Fibroblast of lung (primary cell): ENCODE results near the gene GRB2. TPM values are rescaled to one million over a fixed set of nuclear protein-coding genes. Genes with fewer than 3 reads are reported as not detected.
"Not testable (repeated sequence)": the region's sequence is repeated elsewhere in the genome, so short reads cannot be mapped to it uniquely, and the experiment has no call there.

ENCODE experiments used
- DNase-seq, 2 donors: peaks; one replicate each; pipeline versions ENCODE4 v3.0.0 to v3.0.0-alpha.2; 2010; ENCODE audit warnings: low read depth in 2 of 2
- H2AFZ ChIP-seq: 2 replicates; pipeline ENCODE4 v1.5.1; 2012; ENCODE audit warnings: low read length, control low read depth, inconsistent platforms
- H3K27ac ChIP-seq: 2 replicates; pipeline ENCODE4 v1.5.1; 2011; ENCODE audit warnings: low read length, control low read depth; ENCODE audit not compliant: insufficient read depth
- H3K27me3 ChIP-seq: 2 replicates; pipeline ENCODE4 v1.5.1; 2011; ENCODE audit warnings: mild to moderate bottlenecking, low read length; ENCODE audit not compliant: control insufficient read depth, insufficient read depth
- H3K36me3 ChIP-seq: 2 replicates; pipeline ENCODE4 v1.5.1; 2011; ENCODE audit warnings: low read length; ENCODE audit not compliant: control insufficient read depth, insufficient read depth
- H3K4me1 ChIP-seq: 2 replicates; pipeline ENCODE4 v1.5.1; 2011; ENCODE audit warnings: low read length; ENCODE audit not compliant: control insufficient read depth, insufficient read depth; ENCODE audit errors: extremely low read depth
- H3K4me2 ChIP-seq: 2 replicates; pipeline ENCODE4 v1.5.1; 2011; ENCODE audit warnings: low read length, control low read depth; ENCODE audit not compliant: insufficient read depth; ENCODE audit errors: extremely low read depth
- H3K4me3 ChIP-seq, 4 experiments: fragments of 200-600 bp in 1 of 4; sonication (generic) in 1 of 4; replicated peaks in 1 of 4; 2 replicates each; pipeline ENCODE4 v1.5.1; 2011 to 2016; ENCODE audit warnings: low read length in 4 of 4, low read depth in 3 of 4, mild to moderate bottlenecking in 3 of 4, control low read depth in 2 of 4, inconsistent platforms in 1 of 4, mixed read lengths in 1 of 4; ENCODE audit not compliant: insufficient read depth in 1 of 4; ENCODE audit errors: control extremely low read depth in 1 of 4
- H3K79me2 ChIP-seq: 2 replicates; pipeline ENCODE4 v1.5.1; 2012; ENCODE audit warnings: mild to moderate bottlenecking, low read length, inconsistent platforms; ENCODE audit not compliant: control insufficient read depth, insufficient read depth
- H3K9ac ChIP-seq: 2 replicates; pipeline ENCODE4 v1.5.1; 2011; ENCODE audit warnings: mild to moderate bottlenecking, low read length, control low read depth; ENCODE audit not compliant: insufficient read depth
- H3K9me3 ChIP-seq: 2 replicates; pipeline ENCODE4 v1.5.1; 2012; ENCODE audit warnings: low read depth, low read length; ENCODE audit not compliant: control insufficient read depth, insufficient read depth
- H4K20me1 ChIP-seq: 2 replicates; pipeline ENCODE4 v1.5.1; 2011; ENCODE audit warnings: low read length; ENCODE audit not compliant: control insufficient read depth, insufficient read depth; ENCODE audit errors: extremely low read depth
- EZH2 ChIP-seq: IDR thresholded peaks from 2 replicates; pipeline ENCODE4 v1.5.1; 2012; ENCODE audit warnings: low read length, control low read depth, mild to moderate bottlenecking; ENCODE audit errors: missing control alignments
- polyA plus RNA-seq, 2 donors: library from polyadenylated mRNA; depleted of rRNA in 1 of 2; stranded (reverse) in 1 of 2; unstranded in 1 of 2; fragments of >200 nt; gene quantifications; 2 replicates each; pipeline ENCODE4 v1.2.1, GENCODE V29; 2011 to 2012; ENCODE audit warnings: missing spikeins in 1 of 2
- total RNA-seq: library from RNA; depleted of rRNA; stranded (reverse); fragments of >200 nt; gene quantifications from 2 replicates; pipeline ENCODE4 v1.2.1, GENCODE V29; 2014
- TF ChIP-seq, protein P1 (sequence below), 2 donors: IDR thresholded peaks in 1 of 2; conservative IDR thresholded peaks in 1 of 2; 1 replicate in 1 of 2; 2 replicates in 1 of 2; pipeline ENCODE4 v1.5.1; 2011 to 2012; ENCODE audit warnings: low read length in 2 of 2, control low read depth in 1 of 2, inconsistent platforms in 1 of 2, low read depth in 1 of 2, mild to moderate bottlenecking in 1 of 2

The GRB2 gene
- total and polyA plus RNA-seq, 2 donors (not counting 1 experiment from before 2014, with no cell fraction given), result 68.9 to 69.7 TPM

DNA sequence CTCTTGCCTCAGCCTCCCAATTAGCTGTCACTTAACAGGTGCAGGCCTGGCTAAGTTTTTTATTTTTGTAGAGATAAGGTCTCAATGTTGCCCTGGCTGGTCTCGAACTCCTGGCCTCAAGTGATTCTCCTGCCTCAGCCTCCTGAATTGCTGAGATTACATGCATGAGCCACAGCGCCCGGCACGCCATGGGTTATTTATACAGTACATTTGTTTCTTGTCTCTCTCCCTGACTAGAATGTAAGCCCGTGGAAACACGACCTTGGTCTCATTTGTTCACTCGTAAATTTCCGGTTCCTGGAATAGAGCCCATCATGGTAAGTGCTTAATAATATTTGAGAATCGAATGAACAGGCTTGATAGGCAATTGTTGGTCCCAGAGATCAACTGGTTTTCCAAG lies 118.3 kb downstream of the GRB2 start:
- Histone ChIP-seq H3K4me3 (no peak overlapping the region), H3K27ac (no peak overlapping the region), H3K9ac (no peak overlapping the region), H3K4me1 (no peaks in the 10 kb centered on the region), H3K9me3 (no peaks in the 10 kb centered on the region), H2AFZ (no peak overlapping the region), H3K79me2 (no peaks in the 10 kb centered on the region), H4K20me1 (no peaks in the 10 kb centered on the region), H3K36me3 (peaks cover 4% of the 10 kb centered on the region), H3K4me2 (no peak overlapping the region), H3K27me3 (no peaks in the 10 kb centered on the region)
- DNase-seq, result no peak
- TF ChIP-seq, protein P1, sequence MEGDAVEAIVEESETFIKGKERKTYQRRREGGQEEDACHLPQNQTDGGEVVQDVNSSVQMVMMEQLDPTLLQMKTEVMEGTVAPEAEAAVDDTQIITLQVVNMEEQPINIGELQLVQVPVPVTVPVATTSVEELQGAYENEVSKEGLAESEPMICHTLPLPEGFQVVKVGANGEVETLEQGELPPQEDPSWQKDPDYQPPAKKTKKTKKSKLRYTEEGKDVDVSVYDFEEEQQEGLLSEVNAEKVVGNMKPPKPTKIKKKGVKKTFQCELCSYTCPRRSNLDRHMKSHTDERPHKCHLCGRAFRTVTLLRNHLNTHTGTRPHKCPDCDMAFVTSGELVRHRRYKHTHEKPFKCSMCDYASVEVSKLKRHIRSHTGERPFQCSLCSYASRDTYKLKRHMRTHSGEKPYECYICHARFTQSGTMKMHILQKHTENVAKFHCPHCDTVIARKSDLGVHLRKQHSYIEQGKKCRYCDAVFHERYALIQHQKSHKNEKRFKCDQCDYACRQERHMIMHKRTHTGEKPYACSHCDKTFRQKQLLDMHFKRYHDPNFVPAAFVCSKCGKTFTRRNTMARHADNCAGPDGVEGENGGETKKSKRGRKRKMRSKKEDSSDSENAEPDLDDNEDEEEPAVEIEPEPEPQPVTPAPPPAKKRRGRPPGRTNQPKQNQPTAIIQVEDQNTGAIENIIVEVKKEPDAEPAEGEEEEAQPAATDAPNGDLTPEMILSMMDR (conservative IDR thresholded peaks at IDR 0.05 in 1 of 2, IDR thresholded peaks at IDR 0.05 in 1 of 2; ENCODE audit: low read depth in 1 of 2, low read length in 2 of 2), result no peak
- no peak for TF ChIP-seq EZH2

DNA sequence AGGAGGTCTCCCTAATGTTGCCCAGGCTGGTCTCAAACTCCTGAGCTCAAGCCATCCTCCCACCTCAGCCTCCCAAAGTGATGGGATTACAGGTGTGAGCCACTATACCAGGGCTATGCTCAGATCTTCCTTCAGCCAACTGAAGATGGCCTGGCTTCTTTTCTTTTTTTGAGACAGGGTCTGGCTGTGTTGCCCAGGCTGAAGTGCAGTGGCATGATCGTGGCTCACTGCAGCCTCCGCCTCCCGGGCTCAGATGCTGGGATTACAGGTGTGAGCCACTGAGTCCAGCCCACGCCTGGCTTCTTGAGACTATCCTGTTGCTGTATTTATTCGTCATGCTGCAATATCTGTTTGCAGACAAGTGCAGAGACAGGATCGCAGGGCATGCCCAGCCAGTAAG lies 120.4 kb downstream of the GRB2 start:
- Histone ChIP-seq H3K9ac (no peak overlapping the region), H3K36me3 (peaks cover 5% of the 10 kb centered on the region), H2AFZ (no peak overlapping the region), H3K4me1 (no peaks in the 10 kb centered on the region), H3K79me2 (no peaks in the 10 kb centered on the region), H3K27me3 (no peaks in the 10 kb centered on the region), H3K4me3 (no peak overlapping the region), H3K4me2 (no peak overlapping the region), H4K20me1 (no peaks in the 10 kb centered on the region), H3K27ac (no peak overlapping the region), H3K9me3 (no peaks in the 10 kb centered on the region)
- no peak for TF ChIP-seq EZH2
- TF ChIP-seq, protein P1 (conservative IDR thresholded peaks at IDR 0.05 in 1 of 2, IDR thresholded peaks at IDR 0.05 in 1 of 2; ENCODE audit: low read depth in 1 of 2, low read length in 2 of 2), result no peak
- no peak for DNase-seq

DNA sequence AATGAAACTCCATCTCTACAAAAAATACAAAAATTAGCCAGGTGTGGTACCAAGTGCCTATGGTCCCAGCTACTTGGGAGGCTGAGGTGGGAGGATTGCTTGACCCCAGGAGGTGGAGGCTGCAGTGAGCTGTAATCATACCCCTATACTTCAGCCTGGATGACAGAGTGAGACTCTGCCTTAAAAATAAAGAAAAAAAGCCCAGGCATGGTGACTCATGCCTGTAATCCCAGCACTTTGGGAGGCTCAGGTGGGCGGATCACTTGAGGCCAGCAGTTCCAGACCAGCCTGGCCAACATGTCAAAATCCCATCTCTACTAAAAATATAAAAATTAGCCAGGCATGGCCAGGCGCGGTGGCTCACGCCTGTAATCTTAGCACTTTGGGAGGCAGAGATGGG lies 125.3 kb downstream of the GRB2 start:
- not testable (repeated sequence) for H3K4me1 ChIP-seq, H3K4me2 ChIP-seq, H3K27me3 ChIP-seq, H3K27ac ChIP-seq, H3K9me3 ChIP-seq, H3K79me2 ChIP-seq, H3K4me3 ChIP-seq, H3K9ac ChIP-seq, H3K36me3 ChIP-seq, H2AFZ ChIP-seq, DNase-seq, H4K20me1 ChIP-seq
